CD14-positive monocyte (primary cell): Measurements from ENCODE around the gene CUX1. TPM values are rescaled to one million over a fixed set of nuclear protein-coding genes. Genes with fewer than 3 reads are reported as not detected.

ENCODE experiments used
- DNase-seq, 3 donors: peaks; one replicate each; pipeline ENCODE4 v3.0.0-alpha.2; 2011 to 2022
- H2AFZ ChIP-seq: 2 replicates; pipeline ENCODE4 v1.6.0; 2012; ENCODE audit warnings: mild to moderate bottlenecking, low read depth, low read length, inconsistent platforms; ENCODE audit not compliant: insufficient read depth, poor library complexity, severe bottlenecking
- H3K27ac ChIP-seq, 2 donors: 1 replicate in 1 of 2; 2 replicates in 1 of 2; pipeline ENCODE4 v1.5.1; 2012 to 2013; ENCODE audit warnings: low read length in 2 of 2, control low read depth in 1 of 2, inconsistent platforms in 1 of 2, low read depth in 1 of 2, mild to moderate bottlenecking in 1 of 2
- H3K27me3 ChIP-seq, 2 donors: one replicate each; pipeline versions ENCODE4 v1.6.0 to v1.6.1; 2011 to 2013; ENCODE audit warnings: low read length in 2 of 2; ENCODE audit not compliant: control insufficient read depth in 2 of 2, insufficient read depth in 2 of 2
- H3K36me3 ChIP-seq, 2 donors: replicated peaks in 1 of 2; 1 replicate in 1 of 2; 2 replicates in 1 of 2; pipeline versions ENCODE4 v1.5.1 to v1.6.1; 2012 to 2013; ENCODE audit warnings: low read length in 2 of 2, control low read depth in 1 of 2, inconsistent platforms in 1 of 2, mild to moderate bottlenecking in 1 of 2; ENCODE audit not compliant: insufficient read depth in 2 of 2, control insufficient read depth in 1 of 2
- H3K4me1 ChIP-seq, 2 donors: 1 replicate in 1 of 2; 2 replicates in 1 of 2; pipeline versions ENCODE4 v1.5.1 to v1.6.1; 2012 to 2013; ENCODE audit warnings: low read length in 2 of 2, control low read depth in 1 of 2, inconsistent platforms in 1 of 2, mild to moderate bottlenecking in 1 of 2, moderate library complexity in 1 of 2; ENCODE audit not compliant: insufficient read depth in 2 of 2, control insufficient read depth in 1 of 2
- H3K4me2 ChIP-seq: replicated peaks from 2 replicates; pipeline ENCODE3; 2012; ENCODE audit warnings: low read length, moderate library complexity, mild to moderate bottlenecking; ENCODE audit not compliant: poor library complexity, severe bottlenecking; ENCODE audit errors: extremely low read depth
- H3K4me3 ChIP-seq, 3 experiments: fragments of 200-600 bp in 1 of 3; sonication (generic) in 1 of 3; replicated peaks in 1 of 3; 1 replicate in 2 of 3; 2 replicates in 1 of 3; pipeline ENCODE4 v1.5.1; 2011 to 2013; ENCODE audit warnings: low read length in 3 of 3, mild to moderate bottlenecking in 3 of 3, control low read depth in 2 of 3, low read depth in 2 of 3, inconsistent platforms in 1 of 3, moderate library complexity in 1 of 3
- H3K79me2 ChIP-seq: 2 replicates; pipeline ENCODE4 v1.6.0; 2012; ENCODE audit warnings: mild to moderate bottlenecking, control low read depth, inconsistent platforms, low read length, moderate library complexity; ENCODE audit not compliant: insufficient read depth
- H3K9ac ChIP-seq: 2 replicates; pipeline ENCODE4 v1.6.0; 2017; ENCODE audit warnings: low read length, mild to moderate bottlenecking; ENCODE audit not compliant: insufficient read depth, poor library complexity, severe bottlenecking
- H3K9me3 ChIP-seq, 2 donors: replicated peaks in 1 of 2; 1 replicate in 1 of 2; 2 replicates in 1 of 2; pipeline versions ENCODE4 v1.5.1 to v1.6.1; 2012 to 2013; ENCODE audit warnings: low read length in 2 of 2, control low read depth in 1 of 2; ENCODE audit not compliant: control insufficient read depth in 1 of 2, insufficient read depth in 1 of 2
- H4K20me1 ChIP-seq: 2 replicates; pipeline ENCODE4 v1.6.0; 2012; ENCODE audit warnings: mild to moderate bottlenecking, low read length, control low read depth, moderate library complexity; ENCODE audit not compliant: insufficient read depth
- H3K27ac Mint-ChIP-seq, 7 donors: one replicate each; pipeline ENCODE4 v1.8.0; 2020; ENCODE audit warnings: mild to moderate bottlenecking in 7 of 7, mixed read lengths in 7 of 7, moderate library complexity in 6 of 7, inconsistent platforms in 2 of 7
- H3K27me3 Mint-ChIP-seq, 3 donors: one replicate each; pipeline ENCODE4 v1.8.0; 2021 to 2022; ENCODE audit warnings: low read depth in 3 of 3, mild to moderate bottlenecking in 3 of 3, mixed read lengths in 3 of 3, moderate library complexity in 3 of 3, inconsistent platforms in 1 of 3
- H3K36me3 Mint-ChIP-seq, 2 donors: one replicate each; pipeline ENCODE4 v1.8.0; 2020; ENCODE audit warnings: mixed read lengths in 2 of 2, inconsistent platforms in 1 of 2, mild to moderate bottlenecking in 1 of 2
- H3K4me1 Mint-ChIP-seq: one replicate; pipeline ENCODE4 v1.8.0; 2020; ENCODE audit warnings: mild to moderate bottlenecking, mixed read lengths
- H3K4me3 Mint-ChIP-seq, 2 donors: one replicate each; pipeline ENCODE4 v1.8.0; 2020; ENCODE audit warnings: mild to moderate bottlenecking in 2 of 2, mixed read lengths in 2 of 2, moderate library complexity in 1 of 2
- H3K9me3 Mint-ChIP-seq, 7 donors: one replicate each; pipeline ENCODE4 v1.8.0; 2020 to 2022; ENCODE audit warnings: mixed read lengths in 7 of 7, mild to moderate bottlenecking in 6 of 7, moderate library complexity in 6 of 7, inconsistent platforms in 2 of 7
- CTCF ChIP-seq: fragments of 200-600 bp; IDR thresholded peaks from one replicate; pipeline ENCODE4 v1.8.0; 2022; ENCODE audit warnings: antibody characterized with exemption, mild to moderate bottlenecking
- WGBS: methylation state at CpG from one replicate; pipeline ENCODE4 v1.1.5; 2013; ENCODE audit warnings: missing lambda C conversion rate; ENCODE audit not compliant: insufficient coverage; 5-methylcytosine and 5-hydroxymethylcytosine counted together
- intact Hi-C, 2 donors: fragments of 100-400 bp; cut with micrococcal nuclease; formaldehyde crosslinking; loops; one replicate each; pipeline versions ENCODE4 v1.15.0 to v1.15.1; 2023
- polyA plus RNA-seq, 3 donors: library from polyadenylated mRNA; depleted of rRNA in 1 of 3; unstranded in 2 of 3; stranded (reverse) in 1 of 3; fragments of 300-500 nt in 2 of 3; fragments of >200 nt in 1 of 3; fragmentation: Illumina TruSeq in 2 of 3; gene quantifications; 1 replicate in 2 of 3; 2 replicates in 1 of 3; pipeline ENCODE4 v1.2.3, GENCODE V29; 2012 to 2021

The CUX1 gene
- polyA plus RNA-seq, 3 donors = 17.6 to 38.0 (median 28.0) TPM

- Histone ChIP-seq H3K27me3 (no peaks in the 10 kb centered on the region), H2AFZ (no peak overlapping the region), H3K27ac (no peak overlapping the region), H3K36me3 (peaks cover 0 to 15% of the 10 kb centered on the region in 2 donors), H3K4me2 (no peak overlapping the region), H3K9ac (no peak overlapping the region), H4K20me1 (peaks cover 98% of the 10 kb centered on the region), H3K4me3 (no peak overlapping the region), H3K9me3 (no peaks in the 10 kb centered on the region), H3K79me2 (peaks cover 87% of the 10 kb centered on the region), H3K4me1 (peaks cover 20 to 32% of the 10 kb centered on the region in 2 donors)
- no peak for TF ChIP-seq CTCF
- no peak overlapping the region for H3K4me3 Mint-ChIP-seq
- peak overlapping the region in 2 of 7 donors; percentile 2 to 57 for H3K27ac Mint-ChIP-seq
- intact Hi-C loops = loop anchor here in 1 of 2 donors (10.0 kb wide), 1 partner anchor 91 kb away; no protein-coding TSS in a partner anchor
- no peaks in the 10 kb centered on the region for H3K27me3 Mint-ChIP-seq
- DNase-seq = no peak
- peaks cover 28% of the 10 kb centered on the region for H3K4me1 Mint-ChIP-seq
- WGBS = 100% methylated on average over 4 of the region's 12 CpGs
- no peaks in the 10 kb centered on the region for H3K9me3 Mint-ChIP-seq
- H3K36me3 Mint-ChIP-seq = peaks cover 4 to 19% of the 10 kb centered on the region in 2 donors
Observed at GRCh38 chr7:101956130-101956529, 138.7 kb downstream of the CUX1 start.

- peaks cover 98% of the 10 kb centered on the region for H4K20me1 ChIP-seq
- Mint-ChIP-seq H3K36me3 (peaks cover 7 to 12% of the 10 kb centered on the region in 2 donors), H3K27ac (peak overlapping the region in 4 of 7 donors; percentile 6 to 65 (median 48)), H3K9me3 (no peaks in the 10 kb centered on the region), H3K4me1 (peaks cover 26% of the 10 kb centered on the region), H3K4me3 (no peak overlapping the region), H3K27me3 (peaks cover 0 to under 1% (median 0%) of the 10 kb centered on the region in 3 donors)
- peaks cover 0 to 16% of the 10 kb centered on the region in 2 donors for H3K36me3 ChIP-seq
- H3K9me3 ChIP-seq = no peaks in the 10 kb centered on the region
- H3K4me3 ChIP-seq = no peak overlapping the region
- WGBS = 83% methylated on average over 6 of the region's 12 CpGs
- DNase-seq = no peak
- intact Hi-C loops = loop anchor here in 1 of 2 donors (10.0 kb wide), 1 partner anchor 93 kb away; no protein-coding TSS in a partner anchor
- H3K4me1 ChIP-seq = peaks cover 16 to 26% of the 10 kb centered on the region in 2 donors
- no peak for TF ChIP-seq CTCF
- no peak overlapping the region for H2AFZ ChIP-seq
- H3K9ac ChIP-seq = no peak overlapping the region
- H3K27me3 ChIP-seq = no peaks in the 10 kb centered on the region
- no peak overlapping the region for H3K4me2 ChIP-seq
- H3K79me2 ChIP-seq = peaks cover 97% of the 10 kb centered on the region
- no peak overlapping the region for H3K27ac ChIP-seq
Observed at GRCh38 chr7:101957744-101958525, 140.5 kb downstream of the CUX1 start.
